ENCODE data around the gene CACNA1B. TPM values are rescaled to one million over a fixed set of nuclear protein-coding genes. Genes with fewer than 3 reads are reported as not detected.

CACNA1B gene
- total and polyA plus RNA-seq, 9 of the 15 experiments (the other 6 are each of a cell fraction or from before 2014, with no cell fraction given) = 0.01 to 0.04 TPM; not detected in 7

GRCh38 chr9:137899551-137900360 is 22.2 kb downstream of the CACNA1B start:
- Histone ChIP-seq H3K9ac (ENCODE audit: insufficient read depth in 1 of 2, low read depth in 2 of 2, low read length in 2 of 2) (no peak overlapping the region), H3K36me3 (ENCODE audit: control insufficient read depth, insufficient read depth, low read length) (no peaks in the 10 kb centered on the region), H3K9me3 (replicated peaks; ENCODE audit: control insufficient read depth, insufficient read depth, low read depth, low read length) (no peaks in the 10 kb centered on the region; the same call in 1 of the 2 replicates), H3K4me3 (no peak overlapping the region), H3K4me2 (ENCODE audit: insufficient read depth, low read length) (no peak overlapping the region), H3K79me2 (ENCODE audit: control insufficient read depth, insufficient read depth, low read length) (no peaks in the 10 kb centered on the region), H3K4me1 (replicated peaks in 1 of 2; ENCODE audit: control insufficient read depth in 2 of 2, insufficient read depth in 2 of 2, low read length in 2 of 2) (no peaks in the 10 kb centered on the region), H2AFZ (ENCODE audit: low read depth, low read length) (no peak overlapping the region), H3K9me1 (ENCODE audit: control insufficient read depth, insufficient read depth, low read length) (no peaks in the 10 kb centered on the region), H3K27me3 (ENCODE audit: control insufficient read depth in 2 of 2, insufficient read depth in 2 of 2, low read length in 2 of 2) (peaks cover 15 to 34% of the 10 kb centered on the region in 2 experiments), H4K20me1 (replicated peaks; ENCODE audit: control insufficient read depth, insufficient read depth, low read length) (no peaks in the 10 kb centered on the region), H3K27ac (ENCODE audit: extremely low read depth, low read depth, low read length) (no peak overlapping the region)
- WGBS (ENCODE audit: insufficient coverage, low coverage, missing lambda C conversion rate) = 10% methylated on average over 12 of the region's 14 CpGs
- no peak for ATAC-seq
- no TSS peak for BruUV-seq (replicated peaks)
- ChIA-PET CTCF (ENCODE audit: low intra/inter-chr PET ratio) (interaction anchor here (0.5 kb wide), 1 partner anchor 830 kb away, joined by 4 read pairs; no protein-coding TSS in a partner anchor), POLR2A (no interaction called here)
- no peak for FAIRE-seq
- DNase-seq (ENCODE audit: extremely low read depth in 1 of 4, low spot score in 3 of 4) = no peak
- in situ Hi-C loops (cut with MboI) (no loop called here), intact Hi-C loops (cut with micrococcal nuclease) (no loop called here)
- TF ChIP-seq ZNF263 (CRISPR knock-in tag; IDR thresholded peaks at IDR 0.05; ENCODE audit: borderline replicate concordance) = 0 out of 2 replicates have a peak, but pooled peaks have one; percentile 48
- TF ChIP-seq SNRNP70 (optimal IDR thresholded peaks at IDR 0.05; ENCODE audit: low read depth, low read length) = no peak

- POLR2A ChIA-PET = no interaction called here
- intact Hi-C loops (cut with micrococcal nuclease) (no loop called here), in situ Hi-C loops (cut with MboI) (no loop called here)
- CTCF ChIA-PET (ENCODE audit: low intra/inter-chr PET ratio) = no interaction called here
- no peak for DNase-seq (ENCODE audit: extremely low read depth in 1 of 4, low spot score in 3 of 4)
- WGBS (ENCODE audit: insufficient coverage, low coverage, missing lambda C conversion rate) = 1% methylated on average over 12 of the region's 12 CpGs
- Histone ChIP-seq H3K9ac (ENCODE audit: insufficient read depth in 1 of 2, low read depth in 2 of 2, low read length in 2 of 2) (no peak overlapping the region), H3K79me2 (ENCODE audit: control insufficient read depth, insufficient read depth, low read length) (no peaks in the 10 kb centered on the region), H3K4me2 (ENCODE audit: insufficient read depth, low read length) (no peak overlapping the region), H3K9me3 (replicated peaks; ENCODE audit: control insufficient read depth, insufficient read depth, low read depth, low read length) (no peaks in the 10 kb centered on the region; the same call in 1 of the 2 replicates), H3K36me3 (ENCODE audit: control insufficient read depth, insufficient read depth, low read length) (no peaks in the 10 kb centered on the region), H3K4me3 (no peak overlapping the region), H4K20me1 (replicated peaks; ENCODE audit: control insufficient read depth, insufficient read depth, low read length) (no peaks in the 10 kb centered on the region), H3K27ac (ENCODE audit: extremely low read depth, low read depth, low read length) (no peak overlapping the region), H2AFZ (ENCODE audit: low read depth, low read length) (no peak overlapping the region), H3K9me1 (ENCODE audit: control insufficient read depth, insufficient read depth, low read length) (no peaks in the 10 kb centered on the region), H3K27me3 (ENCODE audit: control insufficient read depth in 2 of 2, insufficient read depth in 2 of 2, low read length in 2 of 2) (peaks cover 13 to 39% of the 10 kb centered on the region in 2 experiments), H3K4me1 (replicated peaks in 1 of 2; ENCODE audit: control insufficient read depth in 2 of 2, insufficient read depth in 2 of 2, low read length in 2 of 2) (no peaks in the 10 kb centered on the region)
- ATAC-seq = no peak
- peak; percentile 52 for FAIRE-seq
- no TSS peak for BruUV-seq (replicated peaks)
- TF ChIP-seq BRD9 (IDR thresholded peaks at IDR 0.05; ENCODE audit: low read depth, partially characterized antibody) (peak; percentile 100), KLF13 (tag; IDR thresholded peaks at IDR 0.05; ENCODE audit: borderline replicate concordance, low read depth) (no peak), KLF16 (IDR thresholded peaks at IDR 0.05) (no peak), USF1 (CRISPR knock-in tag; IDR thresholded peaks at IDR 0.05) (peak; percentile 28; the same call in 1 of the 2 replicates), FOXJ2 (tag; IDR thresholded peaks at IDR 0.05) (no peak), BCOR (IDR thresholded peaks at IDR 0.05) (peak; percentile 96), PCBP1 (IDR thresholded peaks at IDR 0.05; ENCODE audit: low read depth, low read length, poor library complexity, severe bottlenecking) (no peak), RBBP5 (IDR thresholded peaks at IDR 0.05; ENCODE audit: borderline replicate concordance, insufficient read depth, low read length, poor library complexity, severe bottlenecking) (no peak), IRF9 (tag; IDR thresholded peaks at IDR 0.05) (no peak), GATAD2B (IDR thresholded peaks at IDR 0.05; ENCODE audit: borderline replicate concordance) (no peak)
Measured at GRCh38 chr9:137900584-137901310, 23.2 kb downstream of the CACNA1B start.
